Type B pancreatic cell (in vitro differentiated cells): Measurements from ENCODE around the gene LASP1. TPM values are rescaled to one million over a fixed set of nuclear protein-coding genes. Genes with fewer than 3 reads are reported as not detected.

Experiments used
- DNase-seq: peaks from one replicate; pipeline ENCODE4 v3.0.0; 2021; ENCODE audit warnings: mixed read lengths; ENCODE audit not compliant: unreplicated experiment; ENCODE audit errors: extremely low spot score
- H3K27ac Mint-ChIP-seq: 2 replicates; pipeline ENCODE4 v1.8.0; 2021; ENCODE audit warnings: mild to moderate bottlenecking, mixed read lengths
- H3K27me3 Mint-ChIP-seq: 2 replicates; pipeline ENCODE4 v1.8.0; 2021; ENCODE audit warnings: mixed read lengths
- H3K36me3 Mint-ChIP-seq: 2 replicates; pipeline ENCODE4 v1.8.0; 2021; ENCODE audit warnings: mixed read lengths
- H3K4me1 Mint-ChIP-seq: one replicate; pipeline ENCODE4 v1.8.0; 2021; ENCODE audit warnings: mixed read lengths; ENCODE audit not compliant: unreplicated experiment
- H3K4me3 Mint-ChIP-seq: 2 replicates; pipeline ENCODE4 v1.8.0; 2021; ENCODE audit warnings: mild to moderate bottlenecking, mixed read lengths
- H3K9me3 Mint-ChIP-seq: 2 replicates; pipeline ENCODE4 v1.8.0; 2021; ENCODE audit warnings: mixed read lengths
- CTCF ChIP-seq: fragments of 200-600 bp; sonication (generic); conservative IDR thresholded peaks from 2 replicates; pipeline ENCODE4 v1.5.0; 2021; ENCODE audit warnings: antibody characterized with exemption, mild to moderate bottlenecking
- total RNA-seq: library from RNA; stranded (reverse); gene quantifications from 2 replicates; pipeline ENCODE4 v1.2.1, GENCODE V29; 2021; ENCODE audit warnings: low replicate concordance

Gene LASP1
- total RNA-seq, 1 donor from 2014 or later, result 159 TPM

GRCh38 chr17:38886643-38887010 lies 16.8 kb downstream of the LASP1 start:
- Mint-ChIP-seq H3K27ac (peak overlapping the region; percentile 53), H3K9me3 (no peaks in the 10 kb centered on the region), H3K27me3 (no peaks in the 10 kb centered on the region), H3K36me3 (peaks cover 13% of the 10 kb centered on the region), H3K4me3 (peak overlapping the region; percentile 14), H3K4me1 (peaks cover 32% of the 10 kb centered on the region)
- no peak for DNase-seq
- TF ChIP-seq CTCF, result no peak

- Mint-ChIP-seq H3K4me3 (no peak overlapping the region), H3K9me3 (no peaks in the 10 kb centered on the region), H3K36me3 (peaks cover 5% of the 10 kb centered on the region), H3K27ac (no peak overlapping the region), H3K4me1 (peaks cover 17% of the 10 kb centered on the region), H3K27me3 (no peaks in the 10 kb centered on the region)
- TF ChIP-seq CTCF, result no peak
- no peak for DNase-seq
Measured at GRCh38 chr17:38888842-38889241, 19.0 kb downstream of the LASP1 start.

- H3K36me3 Mint-ChIP-seq, result peaks cover 3% of the 10 kb centered on the region
- peak overlapping the region; percentile 53 for H3K27ac Mint-ChIP-seq
- H3K9me3 Mint-ChIP-seq, result no peaks in the 10 kb centered on the region
- H3K4me1 Mint-ChIP-seq, result peaks cover 18% of the 10 kb centered on the region
- no peak overlapping the region for H3K4me3 Mint-ChIP-seq
- no peak for DNase-seq
- no peaks in the 10 kb centered on the region for H3K27me3 Mint-ChIP-seq
- no peak for TF ChIP-seq CTCF
Measured at GRCh38 chr17:38889745-38890409, 20.0 kb downstream of the LASP1 start.

GRCh38 chr17:38890410-38890746 lies 20.5 kb downstream of the LASP1 start:
- Mint-ChIP-seq H3K4me3 (no peak overlapping the region), H3K4me1 (peaks cover 16% of the 10 kb centered on the region), H3K27ac (no peak overlapping the region), H3K9me3 (no peaks in the 10 kb centered on the region), H3K36me3 (peaks cover 3% of the 10 kb centered on the region), H3K27me3 (no peaks in the 10 kb centered on the region)
- DNase-seq, result no peak
- no peak for TF ChIP-seq CTCF

GRCh38 chr17:38891441-38891840 lies 21.6 kb downstream of the LASP1 start:
- H3K27ac Mint-ChIP-seq, result peak overlapping the region; percentile 26
- H3K4me1 Mint-ChIP-seq, result peaks cover 8% of the 10 kb centered on the region
- H3K36me3 Mint-ChIP-seq, result peaks cover 3% of the 10 kb centered on the region
- DNase-seq, result no peak
- TF ChIP-seq CTCF, result no peak
- no peaks in the 10 kb centered on the region for H3K9me3 Mint-ChIP-seq
- H3K27me3 Mint-ChIP-seq, result no peaks in the 10 kb centered on the region
- H3K4me3 Mint-ChIP-seq, result no peak overlapping the region

GRCh38 chr17:38892083-38892482 lies 22.2 kb downstream of the LASP1 start:
- TF ChIP-seq CTCF, result no peak
- no peaks in the 10 kb centered on the region for H3K9me3 Mint-ChIP-seq
- H3K27me3 Mint-ChIP-seq, result no peaks in the 10 kb centered on the region
- no peak overlapping the region for H3K4me3 Mint-ChIP-seq
- no peak for DNase-seq
- peaks cover 3% of the 10 kb centered on the region for H3K36me3 Mint-ChIP-seq
- no peak overlapping the region for H3K27ac Mint-ChIP-seq
- peaks cover 7% of the 10 kb centered on the region for H3K4me1 Mint-ChIP-seq
